Dedifferentiated amniotic fluid mesenchymal stem cell (primary cell): ENCODE measurements around the gene NLGN4X.

ENCODE experiments used
- DNase-seq: peaks from one replicate; pipeline ENCODE4 v3.0.0-alpha.2; 2016; ENCODE audit errors: extremely low spot score

The NLGN4X gene

GRCh38 chrX:6228720-6229119 lies at the start of gene NLGN4X:
Gene NLGN4X, minus strand, starts transcription at chrX:6228867. Its CDS starts 77,401 bp downstream, at chrX:6151466.
- no peak for DNase-seq

- DNase-seq: no peak
Observed at GRCh38 chrX:6266041-6266440, 37.4 kb upstream of the NLGN4X start.

- no peak for DNase-seq
Observed at GRCh38 chrX:6262959-6263358, 34.3 kb upstream of the NLGN4X start.

- no peak for DNase-seq
Observed at GRCh38 chrX:6257025-6257424, 28.4 kb upstream of the NLGN4X start.

- no peak for DNase-seq
Observed at GRCh38 chrX:6244666-6245065, 16.0 kb upstream of the NLGN4X start.

- no peak for DNase-seq
Observed at GRCh38 chrX:6238576-6238975, 9.9 kb upstream of the NLGN4X start.

GRCh38 chrX:6227935-6228334 lies 732 bp downstream of the NLGN4X start:
- DNase-seq: no peak

GRCh38 chrX:6227453-6227835 lies 1.2 kb downstream of the NLGN4X start:
- DNase-seq: no peak

GRCh38 chrX:6226596-6227452 lies 1.8 kb downstream of the NLGN4X start:
- no peak for DNase-seq

- DNase-seq: no peak
Observed at GRCh38 chrX:6225911-6226595, 2.6 kb downstream of the NLGN4X start.

- DNase-seq: no peak
Observed at GRCh38 chrX:6225288-6225910, 3.3 kb downstream of the NLGN4X start.

- DNase-seq: no peak
Observed at GRCh38 chrX:6223516-6223915, 5.2 kb downstream of the NLGN4X start.

GRCh38 chrX:6210230-6210629 lies 18.4 kb downstream of the NLGN4X start:
- DNase-seq: no peak

GRCh38 chrX:6203462-6204215 lies 25.0 kb downstream of the NLGN4X start:
- no peak for DNase-seq

- no peak for DNase-seq
Observed at GRCh38 chrX:6199486-6199885, 29.2 kb downstream of the NLGN4X start.

- no peak for DNase-seq
Observed at GRCh38 chrX:6187256-6187655, 41.4 kb downstream of the NLGN4X start.

GRCh38 chrX:6184900-6185515 lies 43.7 kb downstream of the NLGN4X start:
- DNase-seq: no peak

- no peak for DNase-seq
Observed at GRCh38 chrX:6175914-6176313, 52.8 kb downstream of the NLGN4X start.

GRCh38 chrX:6170424-6170823 lies 58.2 kb downstream of the NLGN4X start:
- DNase-seq: no peak

- DNase-seq: no peak
Observed at GRCh38 chrX:6169407-6169806, 59.3 kb downstream of the NLGN4X start.

GRCh38 chrX:6163721-6164120 lies 64.9 kb downstream of the NLGN4X start:
- DNase-seq: no peak

GRCh38 chrX:6159468-6159867 lies 69.2 kb downstream of the NLGN4X start:
- DNase-seq: no peak
